GM12878 (cell line): ENCODE measurements around the gene MSH2. TPM values are rescaled to one million over a fixed set of nuclear protein-coding genes. Genes with fewer than 3 reads are reported as not detected.
A peak's percentile ranks its signal among the peaks of the same experiment; 100 is the strongest.

Experiments used
- ATAC-seq: fragments of 200-7000 bp; cut with Tn5 transposase; 3 replicates; pipeline ENCODE4 v1.9.1; 2020; ENCODE audit warnings: mild to moderate bottlenecking, moderate library complexity
- BruUV-seq: library from RNA; stranded (reverse); fragments of 400-500 nt; replicated peaks from 2 replicates; lab custom pipeline; 2021; lab: Mats Ljungman, UMichigan
- CTCF ChIA-PET: fragments of 300-600 bp; sonication (Branson Sonifier 250); formaldehyde crosslinking; extraction: SDS; loops from one replicate; lab custom pipeline; 2021; ENCODE audit warnings: inconsistent platforms; lab: Yijun Ruan, JAX
- POLR2A ChIA-PET: fragments of 350-600 bp; formaldehyde crosslinking; extraction: SDS; loops from one replicate; lab custom pipeline; 2021; ENCODE audit warnings: inconsistent platforms; lab: Charles Lee
- RAD21 ChIA-PET: fragments of 300-600 bp; sonication (Branson Sonifier 250); formaldehyde crosslinking; loops from one replicate; lab custom pipeline; 2023; ENCODE audit warnings: antibody characterized with exemption; ENCODE audit not compliant: unreplicated experiment; lab: Charles Lee
- SMC1A ChIA-PET: fragments of 300-600 bp; sonication (Branson Sonifier 250); formaldehyde crosslinking; loops from one replicate; lab custom pipeline; 2023; ENCODE audit not compliant: unreplicated experiment, uncharacterized antibody; lab: Charles Lee
- DNase-seq: peaks from one replicate; pipeline ENCODE4 v3.0.0-alpha.2; 2011; ENCODE audit warnings: low read depth, low spot score
- FAIRE-seq: peaks from 3 replicates; lab custom pipeline; 2011; peaks lifted over from hg19 to GRCh38; lab: Jason Lieb, UNC
- H2AFZ ChIP-seq: 2 replicates; pipeline ENCODE4 v1.6.0; 2011; ENCODE audit warnings: low read depth, low read length, control low read depth; ENCODE audit not compliant: control insufficient read depth
- H3K27ac ChIP-seq: 2 replicates; pipeline ENCODE4 v1.5.1; 2011; ENCODE audit warnings: control low read depth; ENCODE audit not compliant: control insufficient read depth, insufficient read depth
- H3K27me3 ChIP-seq, 2 experiments: replicated peaks in 1 of 2; 2 replicates each; pipeline versions ENCODE4 v1.6.0 to v1.6.1; 2011; ENCODE audit warnings: low read length in 1 of 2; ENCODE audit not compliant: control insufficient read depth in 2 of 2, insufficient read depth in 2 of 2
- H3K36me3 ChIP-seq, 2 experiments: 2 replicates each; pipeline ENCODE4 v1.5.1; 2011; ENCODE audit warnings: low read length in 1 of 2; ENCODE audit not compliant: control insufficient read depth in 2 of 2, insufficient read depth in 2 of 2
- H3K4me1 ChIP-seq: 2 replicates; pipeline ENCODE4 v1.6.1; 2011; ENCODE audit warnings: mild to moderate bottlenecking, low read length, moderate library complexity, mixed read lengths; ENCODE audit not compliant: control insufficient read depth, insufficient read depth
- H3K4me2 ChIP-seq: 2 replicates; pipeline ENCODE4 v1.6.0; 2011; ENCODE audit warnings: control low read depth; ENCODE audit not compliant: control insufficient read depth, insufficient read depth
- H3K4me3 ChIP-seq: fragments of 200-600 bp; sonication (generic); 2 replicates; pipeline ENCODE4 v1.5.1; 2016
- H3K79me2 ChIP-seq: 2 replicates; pipeline ENCODE4 v1.6.0; 2011; ENCODE audit warnings: low read length; ENCODE audit not compliant: control insufficient read depth, insufficient read depth
- H3K9ac ChIP-seq: 2 replicates; pipeline ENCODE4 v1.8.0; 2011; ENCODE audit warnings: low read length, control low read depth, mixed read lengths; ENCODE audit not compliant: control insufficient read depth, insufficient read depth
- H3K9me3 ChIP-seq: replicated peaks from 3 replicates; pipeline ENCODE4 v1.5.1; 2011; ENCODE audit warnings: mild to moderate bottlenecking, low read length; ENCODE audit not compliant: control insufficient read depth, insufficient read depth
- H4K20me1 ChIP-seq: 2 replicates; pipeline ENCODE4 v1.6.0; 2011; ENCODE audit not compliant: control insufficient read depth, insufficient read depth
- CHD1 ChIP-seq: IDR thresholded peaks from 2 replicates; pipeline ENCODE4 v1.6.1; 2012; ENCODE audit warnings: low read depth, low read length, improper control_type of control experiment
- EED ChIP-seq: sonication (generic); IDR thresholded peaks from 2 replicates; pipeline ENCODE4 v1.6.1; 2016; ENCODE audit warnings: antibody characterized with exemption, low read depth
- JUND ChIP-seq: IDR thresholded peaks from 2 replicates; pipeline ENCODE4 v1.6.1; 2012; ENCODE audit warnings: low read depth, mild to moderate bottlenecking, low read length, improper control_type of control experiment, moderate library complexity
- MAX ChIP-seq: IDR thresholded peaks from 2 replicates; pipeline ENCODE4 v1.6.1; 2012; ENCODE audit warnings: low read depth, low read length, improper control_type of control experiment
- PBX3 ChIP-seq: IDR thresholded peaks from 2 replicates; pipeline ENCODE4 v1.6.1; 2011; ENCODE audit warnings: mild to moderate bottlenecking, low read depth, low read length, moderate library complexity; ENCODE audit not compliant: insufficient replicate concordance
- RUNX3 ChIP-seq: IDR thresholded peaks from 2 replicates; pipeline ENCODE4 v1.6.1; 2012; ENCODE audit warnings: low read length, inconsistent platforms
- SIN3A ChIP-seq: IDR thresholded peaks from 2 replicates; pipeline ENCODE4 v1.6.1; 2012; ENCODE audit warnings: low read depth, low read length, improper control_type of control experiment
- SRF ChIP-seq, 2 experiments: IDR thresholded peaks; 2 replicates each; pipeline ENCODE4 v1.6.1; 2011; ENCODE audit warnings: low read depth in 2 of 2, low read length in 2 of 2, mild to moderate bottlenecking in 1 of 2, moderate library complexity in 1 of 2
- WGBS: methylation state at CpG from one replicate; pipeline ENCODE4 v1.1.6; 2016; ENCODE audit warnings: low lambda C conversion rate; ENCODE audit not compliant: insufficient replicate concordance, insufficient coverage; ENCODE audit errors: missing lambda C conversion rate; 5-methylcytosine and 5-hydroxymethylcytosine counted together
- in situ Hi-C: fragments of 300-500 bp; cut with MboI; formaldehyde crosslinking; loops from 9 replicates; pipeline ENCODE4 v1.14.3; 2018; ENCODE audit warnings: mixed read lengths
- intact Hi-C: fragments of 100-400 bp; cut with micrococcal nuclease; formaldehyde crosslinking; loops from one replicate; pipeline ENCODE4 v1.14.2; 2022; ENCODE audit not compliant: unreplicated experiment
- polyA plus RNA-seq, 11 experiments: library from polyadenylated mRNA; depleted of rRNA in 4 of 11; unstranded in 6 of 11; stranded (reverse) in 5 of 11; fragments of >200 nt; fragmentation: Nextera tagmentation in 4 of 11; fragmentation: Illumina TruSeq in 1 of 11; extraction: Ambion mirVana in 4 of 11; extraction: Trizol in 1 of 11; gene quantifications; 1 replicate in 1 of 11; 2 replicates in 10 of 11; pipeline versions ENCODE4 v1.2.1 to v1.2.3, GENCODE V29; 2011 to 2016; ENCODE audit warnings: inconsistent platforms in 2 of 11, missing spikeins in 2 of 11, low read depth in 1 of 11
- total RNA-seq, 4 experiments: library from RNA; depleted of rRNA in 3 of 4; stranded (reverse); fragments of >200 nt in 3 of 4; fragmentation: Illumina TruSeq in 1 of 4; extraction: Trizol in 1 of 4; gene quantifications; 2 replicates each; pipeline versions ENCODE4 v1.2.1 to v1.2.3, GENCODE V29; 2013 to 2021
- TF ChIP-seq, protein P1 (sequence below): fragments of 450-650 bp; formaldehyde crosslinking; IDR thresholded peaks from 2 replicates; pipeline ENCODE4 v1.4.0; 2022; ENCODE audit warnings: mild to moderate bottlenecking, moderate library complexity
- TF ChIP-seq, protein P2 (sequence below): fragments of 150-350 bp; IDR thresholded peaks from 2 replicates; pipeline ENCODE4 v1.6.1; 2014; ENCODE audit warnings: mild to moderate bottlenecking, low read depth, low read length

The MSH2 gene
- total and polyA plus RNA-seq, 10 of the 15 experiments (the other 5 are each of a cell fraction or from before 2014, with no cell fraction given) = 24.3 to 94.4 (median 55.5) TPM

GRCh38 chr2:47504174-47504810 is 101.3 kb downstream of the MSH2 start:
- no peaks in the 10 kb centered on the region for H3K36me3 ChIP-seq
- ATAC-seq = no peak
- WGBS = 46% methylated on average over 6 of the region's 6 CpGs
- H3K27ac ChIP-seq = peak overlapping the region; percentile 10
- DNase-seq = no peak
- SMC1A ChIA-PET = no interaction called here
- no peaks in the 10 kb centered on the region for H3K79me2 ChIP-seq
- peaks cover 28% of the 10 kb centered on the region for H3K9me3 ChIP-seq
- H3K9ac ChIP-seq = no peak overlapping the region
- peak; percentile 55 for TF ChIP-seq RUNX3
- no peak for TF ChIP-seq SRF (IDR thresholded peaks at IDR 0.05; ENCODE audit: low read depth in 2 of 2, low read length in 2 of 2)
- no peak for TF ChIP-seq SIN3A
- TF ChIP-seq, all 136 proteins: peak for 1
- BruUV-seq = no TSS peak
- intact Hi-C loops (no loop called here), in situ Hi-C loops (no loop called here)
- H3K4me3 ChIP-seq = peak overlapping the region; percentile 13
- RAD21 ChIA-PET = no interaction called here
- H3K4me1 ChIP-seq = peaks cover 25% of the 10 kb centered on the region
- H4K20me1 ChIP-seq = no peaks in the 10 kb centered on the region
- CTCF ChIA-PET = interaction anchor here (0.6 kb wide), 1 partner anchor 513 kb away, joined by 3 read pairs; no protein-coding TSS in a partner anchor
- no peaks in the 10 kb centered on the region for H3K27me3 ChIP-seq
- peak overlapping the region; percentile 18; the same call in 1 of the 2 replicates for H2AFZ ChIP-seq
- POLR2A ChIA-PET = no interaction called here
- peak overlapping the region; percentile 88 for H3K4me2 ChIP-seq
- no peak for FAIRE-seq

- SMC1A ChIA-PET = interaction anchor here (0.7 to 1.3 kb wide), 2 partner anchors 16 to 20 kb away, joined by 4 read pairs; no protein-coding TSS in a partner anchor
- 94% methylated on average over 4 of the region's 4 CpGs for WGBS
- no TSS peak for BruUV-seq
- Histone ChIP-seq H3K4me1 (peaks cover 25% of the 10 kb centered on the region), H3K27ac (no peak overlapping the region), H3K79me2 (no peaks in the 10 kb centered on the region), H3K27me3 (no peaks in the 10 kb centered on the region), H3K36me3 (no peaks in the 10 kb centered on the region), H3K9ac (no peak overlapping the region), H4K20me1 (no peaks in the 10 kb centered on the region), H3K4me3 (no peak overlapping the region), H2AFZ (no peak overlapping the region), H3K4me2 (no peak overlapping the region), H3K9me3 (peaks cover 17% of the 10 kb centered on the region)
- DNase-seq (no peak), FAIRE-seq (no peak), ATAC-seq (no peak)
- POLR2A ChIA-PET = no interaction called here
- CTCF ChIA-PET = interaction anchor here (1.3 kb wide), 1 partner anchor 261 kb away, joined by 3 read pairs; no protein-coding TSS in a partner anchor
- RAD21 ChIA-PET = no interaction called here
- in situ Hi-C loops (no loop called here), intact Hi-C loops (no loop called here)
- TF ChIP-seq MAX (no peak), JUND (no peak), PBX3 (no peak), CHD1 (no peak), EED (no peak)
- TF ChIP-seq, protein P1, sequence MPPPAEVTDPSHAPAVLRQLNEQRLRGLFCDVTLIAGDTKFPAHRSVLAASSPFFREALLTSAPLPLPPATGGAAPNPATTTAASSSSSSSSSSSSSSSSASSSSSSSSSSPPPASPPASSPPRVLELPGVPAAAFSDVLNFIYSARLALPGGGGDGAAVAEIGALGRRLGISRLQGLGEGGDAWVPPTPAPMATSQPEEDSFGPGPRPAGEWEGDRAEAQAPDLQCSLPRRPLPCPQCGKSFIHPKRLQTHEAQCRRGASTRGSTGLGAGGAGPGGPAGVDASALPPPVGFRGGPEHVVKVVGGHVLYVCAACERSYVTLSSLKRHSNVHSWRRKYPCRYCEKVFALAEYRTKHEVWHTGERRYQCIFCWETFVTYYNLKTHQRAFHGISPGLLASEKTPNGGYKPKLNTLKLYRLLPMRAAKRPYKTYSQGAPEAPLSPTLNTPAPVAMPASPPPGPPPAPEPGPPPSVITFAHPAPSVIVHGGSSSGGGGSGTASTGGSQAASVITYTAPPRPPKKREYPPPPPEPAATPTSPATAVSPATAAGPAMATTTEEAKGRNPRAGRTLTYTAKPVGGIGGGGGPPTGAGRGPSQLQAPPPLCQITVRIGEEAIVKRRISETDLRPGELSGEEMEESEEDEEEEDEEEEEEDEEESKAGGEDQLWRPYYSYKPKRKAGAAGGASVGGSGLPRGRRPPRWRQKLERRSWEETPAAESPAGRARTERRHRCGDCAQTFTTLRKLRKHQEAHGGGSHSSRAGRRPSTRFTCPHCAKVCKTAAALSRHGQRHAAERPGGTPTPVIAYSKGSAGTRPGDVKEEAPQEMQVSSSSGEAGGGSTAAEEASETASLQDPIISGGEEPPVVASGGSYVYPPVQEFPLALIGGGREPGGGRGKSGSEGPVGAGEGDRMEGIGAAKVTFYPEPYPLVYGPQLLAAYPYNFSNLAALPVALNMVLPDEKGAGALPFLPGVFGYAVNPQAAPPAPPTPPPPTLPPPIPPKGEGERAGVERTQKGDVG (CRISPR knock-in tag) = no peak
- TF ChIP-seq, protein P2, sequence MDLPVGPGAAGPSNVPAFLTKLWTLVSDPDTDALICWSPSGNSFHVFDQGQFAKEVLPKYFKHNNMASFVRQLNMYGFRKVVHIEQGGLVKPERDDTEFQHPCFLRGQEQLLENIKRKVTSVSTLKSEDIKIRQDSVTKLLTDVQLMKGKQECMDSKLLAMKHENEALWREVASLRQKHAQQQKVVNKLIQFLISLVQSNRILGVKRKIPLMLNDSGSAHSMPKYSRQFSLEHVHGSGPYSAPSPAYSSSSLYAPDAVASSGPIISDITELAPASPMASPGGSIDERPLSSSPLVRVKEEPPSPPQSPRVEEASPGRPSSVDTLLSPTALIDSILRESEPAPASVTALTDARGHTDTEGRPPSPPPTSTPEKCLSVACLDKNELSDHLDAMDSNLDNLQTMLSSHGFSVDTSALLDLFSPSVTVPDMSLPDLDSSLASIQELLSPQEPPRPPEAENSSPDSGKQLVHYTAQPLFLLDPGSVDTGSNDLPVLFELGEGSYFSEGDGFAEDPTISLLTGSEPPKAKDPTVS = no peak
Measured at GRCh38 chr2:47506024-47506423, 103.1 kb downstream of the MSH2 start.
